CD4-positive, alpha-beta memory T cell (primary cell): ENCODE measurements around the gene SLC35G4. TPM values are rescaled to one million over a fixed set of nuclear protein-coding genes. Genes with fewer than 3 reads are reported as not detected.
"Not testable (repeated sequence)": the region's sequence is repeated elsewhere in the genome, so short reads cannot be mapped to it uniquely, and the experiment has no call there.

Experiments
- CTCF ChIA-PET: fragments of 350-600 bp; sonication (Branson Sonifier 250); formaldehyde crosslinking; loops from one replicate; lab custom pipeline; 2021; ENCODE audit warnings: inconsistent platforms; ENCODE audit not compliant: partially characterized antibody; lab: Charles Lee
- POLR2A ChIA-PET: fragments of 350-600 bp; sonication (Branson Sonifier 250); formaldehyde crosslinking; loops from one replicate; lab custom pipeline; 2021; ENCODE audit not compliant: partially characterized antibody; lab: Charles Lee
- DNase-seq, 5 donors: peaks; one replicate each; pipeline versions ENCODE4 v3.0.0 to v3.0.0-alpha.2; 2020 to 2022; ENCODE audit warnings: mixed read lengths in 1 of 5
- H3K27ac ChIP-seq: one replicate; pipeline ENCODE4 v1.7.0; 2013; ENCODE audit warnings: low read depth, low read length
- H3K27me3 ChIP-seq: 2 replicates; pipeline ENCODE4 v1.7.0; 2013; ENCODE audit warnings: mild to moderate bottlenecking, low read length, moderate library complexity; ENCODE audit not compliant: insufficient read depth
- H3K36me3 ChIP-seq: 2 replicates; pipeline ENCODE4 v1.7.0; 2013; ENCODE audit warnings: mild to moderate bottlenecking, low read length, moderate library complexity; ENCODE audit not compliant: insufficient read depth
- H3K4me1 ChIP-seq: 2 replicates; pipeline ENCODE4 v1.7.0; 2013; ENCODE audit warnings: mild to moderate bottlenecking, low read length, moderate library complexity; ENCODE audit not compliant: insufficient read depth
- H3K4me3 ChIP-seq, 2 donors: one replicate each; pipeline ENCODE4 v1.7.0; 2013; ENCODE audit warnings: low read length in 2 of 2, mild to moderate bottlenecking in 1 of 2
- H3K9me3 ChIP-seq, 2 donors: one replicate each; pipeline ENCODE4 v1.7.0; 2013; ENCODE audit warnings: low read length in 2 of 2, control low read depth in 1 of 2; ENCODE audit not compliant: control insufficient read depth in 1 of 2
- H3K27ac Mint-ChIP-seq, 7 donors: one replicate each; pipeline ENCODE4 v1.8.0; 2020 to 2021; ENCODE audit warnings: mixed read lengths in 7 of 7, mild to moderate bottlenecking in 6 of 7, inconsistent platforms in 3 of 7, moderate library complexity in 3 of 7
- H3K27me3 Mint-ChIP-seq, 2 donors: one replicate each; pipeline ENCODE4 v1.8.0; 2020 to 2021; ENCODE audit warnings: mixed read lengths in 2 of 2
- H3K36me3 Mint-ChIP-seq, 2 donors: one replicate each; pipeline ENCODE4 v1.8.0; 2020 to 2021; ENCODE audit warnings: mixed read lengths in 2 of 2, inconsistent platforms in 1 of 2, mild to moderate bottlenecking in 1 of 2
- H3K4me1 Mint-ChIP-seq, 4 donors: one replicate each; pipeline ENCODE4 v1.8.0; 2020 to 2021; ENCODE audit warnings: mixed read lengths in 4 of 4, mild to moderate bottlenecking in 1 of 4
- H3K4me3 Mint-ChIP-seq, 8 donors: one replicate each; pipeline ENCODE4 v1.8.0; 2020 to 2021; ENCODE audit warnings: mixed read lengths in 8 of 8, mild to moderate bottlenecking in 7 of 8, moderate library complexity in 6 of 8, inconsistent platforms in 3 of 8
- H3K9me3 Mint-ChIP-seq, 8 donors: one replicate each; pipeline ENCODE4 v1.8.0; 2020 to 2021; ENCODE audit warnings: mixed read lengths in 8 of 8, mild to moderate bottlenecking in 5 of 8, inconsistent platforms in 3 of 8, moderate library complexity in 1 of 8
- intact Hi-C: fragments of 100-400 bp; cut with micrococcal nuclease; formaldehyde crosslinking; loops from one replicate; pipeline ENCODE4 v1.15.1; 2023
- polyA plus RNA-seq, 2 donors: library from polyadenylated mRNA; unstranded; fragments of 300-500 nt; fragmentation: Illumina TruSeq; gene quantifications; one replicate each; pipeline ENCODE4 v1.2.3, GENCODE V29; 2021
- total RNA-seq, 2 experiments: library from RNA; stranded (reverse); gene quantifications; one replicate each; pipeline ENCODE4 v1.2.3, GENCODE V29; 2021

Gene SLC35G4
- total and polyA plus RNA-seq, 4 experiments from 2014 or later: not detected

DNA sequence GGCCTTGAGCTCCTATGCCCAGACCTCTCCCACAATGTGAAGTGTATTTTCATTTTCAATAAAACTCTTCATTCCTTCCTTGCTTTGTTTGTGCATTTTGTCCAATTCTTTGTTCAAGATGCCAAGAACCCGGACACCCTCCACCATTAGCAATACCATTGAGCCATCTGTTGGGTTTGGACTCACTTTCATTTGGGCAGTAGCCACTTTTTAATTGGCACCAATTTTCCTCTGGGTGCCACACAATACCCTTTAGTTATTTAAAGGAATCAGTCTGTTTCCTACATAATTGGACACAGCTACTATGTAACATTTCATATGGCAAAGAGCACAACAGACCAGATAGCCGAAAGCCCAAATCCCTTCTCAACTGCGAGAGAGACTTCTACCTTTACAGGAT is 22.5 kb upstream of the SLC35G4 start:
- Mint-ChIP-seq H3K9me3 (no peaks in the 10 kb centered on the region), H3K4me1 (peaks cover 16 to 32% (median 27%) of the 10 kb centered on the region in 4 donors), H3K27me3 (peaks cover 0 to 4% of the 10 kb centered on the region in 2 donors), H3K4me3 (peak overlapping the region in 2 of 8 donors; percentile 27 to 74), H3K27ac (peak overlapping the region in 3 of 7 donors; percentile 4 to 59 (median 18)), H3K36me3 (no peaks in the 10 kb centered on the region)
- intact Hi-C loops: no loop called here
- H3K27ac ChIP-seq: no peak overlapping the region
- H3K9me3 ChIP-seq: no peaks in the 10 kb centered on the region
- no peaks in the 10 kb centered on the region for H3K27me3 ChIP-seq
- no peak for DNase-seq
- H3K36me3 ChIP-seq: no peaks in the 10 kb centered on the region
- H3K4me1 ChIP-seq: peaks cover 30% of the 10 kb centered on the region
- ChIA-PET CTCF (interaction anchor here (1.4 kb wide), 1 partner anchor 68 kb away, joined by 4 read pairs; no protein-coding TSS in a partner anchor), POLR2A (interaction anchor here (0.8 kb wide), 1 partner anchor 10 kb away, joined by 3 read pairs; no protein-coding TSS in a partner anchor)
- H3K4me3 ChIP-seq: no peak overlapping the region

DNA sequence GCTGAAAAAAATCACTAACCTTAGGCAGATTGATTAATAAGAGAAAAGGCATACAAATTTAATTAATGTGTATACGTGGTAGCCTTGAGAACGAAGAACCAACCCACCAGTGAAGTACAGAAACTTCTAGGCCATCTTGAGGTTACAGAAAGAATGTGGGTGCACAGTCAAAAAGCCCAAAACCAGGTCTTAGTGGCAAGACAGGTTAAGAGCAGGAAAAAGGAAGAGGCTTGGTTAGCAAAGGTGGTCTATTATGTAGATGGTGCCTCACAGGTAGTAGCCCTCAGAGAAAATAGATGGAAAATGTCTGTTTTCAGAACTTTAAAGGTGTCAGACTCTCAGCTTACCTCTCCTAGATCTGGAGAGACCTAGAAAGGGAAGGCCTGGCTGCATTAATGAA is 22.0 kb upstream of the SLC35G4 start:
- Histone ChIP-seq H3K4me1 (peaks cover 30% of the 10 kb centered on the region), H3K9me3 (no peaks in the 10 kb centered on the region), H3K27me3 (no peaks in the 10 kb centered on the region), H3K4me3 (no peak overlapping the region), H3K27ac (no peak overlapping the region), H3K36me3 (no peaks in the 10 kb centered on the region)
- peaks cover 0 to 4% of the 10 kb centered on the region in 2 donors for H3K27me3 Mint-ChIP-seq
- CTCF ChIA-PET: interaction anchor here (1.4 to 1.7 kb wide), 3 partner anchors 8 to 277 kb away, joined by 4 read pairs; no protein-coding TSS in a partner anchor
- POLR2A ChIA-PET: no interaction called here
- H3K4me3 Mint-ChIP-seq: peak overlapping the region in 7 of 8 donors; percentile 14 to 74 (median 27)
- no peaks in the 10 kb centered on the region for H3K36me3 Mint-ChIP-seq
- peaks cover 16 to 32% (median 26%) of the 10 kb centered on the region in 4 donors for H3K4me1 Mint-ChIP-seq
- intact Hi-C loops: no loop called here
- H3K9me3 Mint-ChIP-seq: no peaks in the 10 kb centered on the region
- H3K27ac Mint-ChIP-seq: peak overlapping the region; percentile 4 to 62 (median 47)
- peak in 3 of 5 donors; percentile 12 to 15 (median 13) for DNase-seq

DNA sequence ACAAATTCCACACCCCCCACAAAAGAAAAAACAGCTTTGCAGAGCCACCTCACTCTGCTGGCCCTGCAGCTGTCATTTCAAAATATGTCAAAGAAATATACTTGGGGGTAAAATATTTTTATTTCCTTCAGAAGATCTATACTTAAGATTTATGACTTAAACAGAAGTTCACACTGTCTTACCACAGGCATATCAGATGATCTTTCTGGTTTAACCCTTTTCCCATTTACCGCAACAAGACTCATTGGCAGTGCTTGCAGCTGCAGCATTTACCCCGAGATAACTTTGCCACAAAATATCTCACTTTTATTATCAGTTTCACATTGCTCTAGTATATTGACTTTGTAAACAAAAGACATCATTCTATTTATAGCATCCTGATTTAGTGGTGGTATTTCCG is 21.6 kb upstream of the SLC35G4 start:
- intact Hi-C loops: no loop called here
- Mint-ChIP-seq H3K27me3 (peaks cover 0 to 4% of the 10 kb centered on the region in 2 donors), H3K4me3 (peak overlapping the region in 7 of 8 donors; percentile 10 to 74 (median 27)), H3K27ac (peak overlapping the region in 5 of 7 donors; percentile 12 to 59 (median 47)), H3K4me1 (peaks cover 16 to 32% (median 24%) of the 10 kb centered on the region in 4 donors), H3K9me3 (no peaks in the 10 kb centered on the region), H3K36me3 (no peaks in the 10 kb centered on the region)
- Histone ChIP-seq H3K27ac (no peak overlapping the region), H3K27me3 (no peaks in the 10 kb centered on the region), H3K4me3 (no peak overlapping the region), H3K4me1 (peaks cover 30% of the 10 kb centered on the region), H3K36me3 (no peaks in the 10 kb centered on the region), H3K9me3 (no peaks in the 10 kb centered on the region)
- ChIA-PET CTCF (interaction anchor here (1.4 to 1.7 kb wide), 2 partner anchors 9 to 278 kb away, joined by 4 read pairs; no protein-coding TSS in a partner anchor), POLR2A (no interaction called here)
- peak in 4 of 5 donors; percentile 29 to 50 (median 41) for DNase-seq

DNA sequence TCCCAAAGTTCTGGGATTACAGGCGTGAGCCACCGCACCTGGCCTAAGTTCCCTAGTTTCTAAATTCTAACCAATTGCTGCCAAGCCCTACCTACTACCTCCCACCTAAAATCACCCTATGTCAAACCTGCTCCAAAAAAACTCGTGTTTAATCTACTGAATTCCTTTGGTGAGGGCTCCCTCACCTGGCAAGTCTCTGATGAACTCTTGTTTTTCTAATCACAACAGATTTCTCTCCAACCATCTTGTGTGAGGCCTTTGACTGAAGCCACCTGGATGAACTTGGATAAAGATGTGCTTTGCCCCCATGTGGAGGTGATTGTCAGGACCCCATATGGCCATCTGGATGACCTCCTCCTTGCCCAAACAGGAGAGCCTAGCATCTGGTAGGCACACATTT is 17.4 kb upstream of the SLC35G4 start:
- Mint-ChIP-seq H3K4me1 (peaks cover 9 to 17% (median 13%) of the 10 kb centered on the region in 4 donors), H3K27me3 (peaks cover 8 to 9% of the 10 kb centered on the region in 2 donors), H3K9me3 (peaks cover 0 to 3% (median 0%) of the 10 kb centered on the region in 8 donors), H3K27ac (no peak overlapping the region), H3K36me3 (no peaks in the 10 kb centered on the region), H3K4me3 (no peak overlapping the region)
- no peak overlapping the region for H3K27ac ChIP-seq
- peak in 1 of 5 donors; percentile 2 for DNase-seq
- H3K36me3 ChIP-seq: no peaks in the 10 kb centered on the region
- CTCF ChIA-PET: interaction anchor here (0.7 kb wide), 1 partner anchor 11 kb away, joined by 4 read pairs; no protein-coding TSS in a partner anchor
- POLR2A ChIA-PET: no interaction called here
- H3K27me3 ChIP-seq: no peaks in the 10 kb centered on the region
- no peak overlapping the region for H3K4me3 ChIP-seq
- intact Hi-C loops: loop anchor here (5.0 kb wide), 1 partner anchor 740 kb away; no protein-coding TSS in a partner anchor
- peaks cover 18% of the 10 kb centered on the region for H3K4me1 ChIP-seq
- no peaks in the 10 kb centered on the region for H3K9me3 ChIP-seq

DNA sequence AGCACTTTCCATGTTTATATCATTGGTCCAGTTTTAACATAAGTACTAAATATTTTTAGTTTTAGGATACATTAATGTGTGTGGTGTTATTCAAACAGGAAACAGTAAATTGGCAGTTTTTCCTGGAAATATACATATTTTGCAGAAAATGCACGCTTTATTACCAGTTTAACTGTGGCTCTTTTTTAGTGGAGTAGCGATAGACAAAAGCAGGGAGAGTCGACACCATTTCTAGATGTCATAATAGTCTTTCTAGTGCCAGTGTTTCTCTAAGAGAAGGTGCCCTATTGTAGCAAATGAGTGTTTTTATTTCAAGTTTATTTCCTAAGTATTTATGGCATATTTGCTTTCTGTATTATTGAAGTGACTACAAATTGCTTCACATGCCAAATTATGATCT is 9.1 kb upstream of the SLC35G4 start:
- DNase-seq: no peak
- Histone ChIP-seq H3K4me3 (no peak overlapping the region), H3K36me3 (no peaks in the 10 kb centered on the region), H3K27me3 (no peaks in the 10 kb centered on the region), H3K4me1 (no peaks in the 10 kb centered on the region), H3K9me3 (no peaks in the 10 kb centered on the region), H3K27ac (no peak overlapping the region)
- ChIA-PET POLR2A (no interaction called here), CTCF (no interaction called here)
- H3K36me3 Mint-ChIP-seq: no peaks in the 10 kb centered on the region
- H3K9me3 Mint-ChIP-seq: peaks cover 0 to 10% (median 2%) of the 10 kb centered on the region in 8 donors
- intact Hi-C loops: no loop called here
- no peak overlapping the region for H3K27ac Mint-ChIP-seq
- H3K4me1 Mint-ChIP-seq: no peaks in the 10 kb centered on the region
- H3K27me3 Mint-ChIP-seq: peaks cover 9 to 11% of the 10 kb centered on the region in 2 donors
- H3K4me3 Mint-ChIP-seq: no peak overlapping the region

DNA sequence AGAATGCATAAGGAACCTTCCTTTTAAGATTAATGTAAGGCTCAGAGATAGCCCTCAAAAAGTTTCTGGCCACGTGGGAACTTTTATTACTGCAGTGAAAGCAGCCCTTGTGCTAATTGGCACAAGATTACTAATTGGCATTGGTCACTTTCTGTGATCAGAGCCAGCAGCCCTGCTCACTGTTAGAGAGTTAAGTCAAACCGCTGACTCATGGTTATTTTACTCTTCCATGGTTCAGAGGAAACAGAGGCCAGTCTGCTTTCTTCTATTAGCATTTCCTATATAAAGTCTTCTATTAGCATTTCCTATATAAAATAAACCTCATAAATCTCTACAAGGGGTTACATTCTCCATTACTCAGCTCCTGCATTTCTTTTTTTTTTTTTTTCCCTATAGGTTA is 1.5 kb upstream of the SLC35G4 start:
- intact Hi-C loops: no loop called here
- CTCF ChIA-PET: no interaction called here
- H3K9me3 Mint-ChIP-seq: peaks cover 0 to 3% (median 0%) of the 10 kb centered on the region in 8 donors
- H3K27me3 ChIP-seq: no peaks in the 10 kb centered on the region
- H3K36me3 ChIP-seq: no peaks in the 10 kb centered on the region
- POLR2A ChIA-PET: no interaction called here
- H3K27ac ChIP-seq: no peak overlapping the region
- H3K27ac Mint-ChIP-seq: no peak overlapping the region
- H3K27me3 Mint-ChIP-seq: peaks cover 2 to 3% of the 10 kb centered on the region in 2 donors
- H3K36me3 Mint-ChIP-seq: no peaks in the 10 kb centered on the region
- H3K4me3 ChIP-seq: no peak overlapping the region
- no peaks in the 10 kb centered on the region for H3K4me1 ChIP-seq
- H3K9me3 ChIP-seq: no peaks in the 10 kb centered on the region
- no peaks in the 10 kb centered on the region for H3K4me1 Mint-ChIP-seq
- H3K4me3 Mint-ChIP-seq: no peak overlapping the region
- DNase-seq: no peak

DNA sequence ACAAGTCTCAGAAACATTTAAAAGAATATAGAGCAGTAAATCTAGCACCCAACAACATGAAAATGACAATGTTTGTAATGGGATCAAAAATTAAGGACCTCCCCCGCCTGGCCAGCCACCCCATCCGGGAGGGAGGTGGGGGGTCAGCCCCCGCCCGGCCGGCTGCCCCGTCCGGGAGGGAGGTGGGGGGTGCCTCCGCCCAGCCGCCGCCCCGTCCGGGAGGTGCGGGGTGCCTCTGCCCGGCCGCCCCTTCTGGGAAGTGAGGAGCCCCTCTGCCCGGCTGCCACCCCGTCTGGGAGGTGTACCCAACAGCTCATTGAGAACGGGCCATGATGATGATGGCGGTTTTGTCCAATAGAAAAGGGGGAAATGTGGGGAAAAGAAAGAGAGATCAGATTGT is 778 bp upstream of the SLC35G4 start:
- H3K9me3 ChIP-seq, DNase-seq, H3K4me3 Mint-ChIP-seq, H3K27me3 Mint-ChIP-seq, H3K36me3 ChIP-seq, H3K27me3 ChIP-seq, CTCF ChIA-PET, H3K4me3 ChIP-seq, H3K9me3 Mint-ChIP-seq, H3K4me1 Mint-ChIP-seq, H3K36me3 Mint-ChIP-seq, H3K27ac Mint-ChIP-seq, H3K27ac ChIP-seq, H3K4me1 ChIP-seq, POLR2A ChIA-PET, intact Hi-C loops: not testable (repeated sequence)
